WTC11 (cell line): ENCODE results near the gene MTOR. TPM values are rescaled to one million over a fixed set of nuclear protein-coding genes. Genes with fewer than 3 reads are reported as not detected.

Source experiments
- ATAC-seq: fragments of 200-7000 bp; cut with Tn5 transposase; 2 replicates; pipeline ENCODE4 v1.10.0; 2021; ENCODE audit warnings: mild to moderate bottlenecking, moderate library complexity
- Bru-seq: library from RNA; stranded (reverse); fragments of 400-500 nt; gene quantifications from one replicate; lab custom pipeline; 2021; lab: Mats Ljungman, UMichigan
- CTCF ChIA-PET: fragments of 300-600 bp; sonication (Branson Sonifier 250); formaldehyde crosslinking; loops from one replicate; lab custom pipeline; 2021; ENCODE audit warnings: antibody characterized with exemption; lab: Charles Lee
- POLR2A ChIA-PET: fragments of 350-600 bp; sonication (Branson Sonifier 250); formaldehyde crosslinking; loops from one replicate; lab custom pipeline; 2021; ENCODE audit warnings: antibody characterized with exemption; lab: Charles Lee
- DNase-seq: peaks from one replicate; pipeline ENCODE4 v3.0.0; 2021; ENCODE audit warnings: low spot score
- H3K27ac Mint-ChIP-seq: 2 replicates; pipeline ENCODE4 v1.8.0; 2021; ENCODE audit warnings: mixed read lengths
- H3K27me3 Mint-ChIP-seq: 2 replicates; pipeline ENCODE4 v1.8.0; 2021; ENCODE audit warnings: low read depth, mild to moderate bottlenecking, moderate library complexity, mixed read lengths
- H3K36me3 Mint-ChIP-seq: 2 replicates; pipeline ENCODE4 v1.8.0; 2021; ENCODE audit warnings: mixed read lengths
- H3K4me1 Mint-ChIP-seq: 2 replicates; pipeline ENCODE4 v1.8.0; 2022; ENCODE audit warnings: mixed read lengths
- H3K4me3 Mint-ChIP-seq: 2 replicates; pipeline ENCODE4 v1.8.0; 2021; ENCODE audit warnings: mild to moderate bottlenecking, moderate library complexity, mixed read lengths
- H3K9me3 Mint-ChIP-seq: 2 replicates; pipeline ENCODE4 v1.8.0; 2021; ENCODE audit warnings: mixed read lengths
- ATF1 ChIP-seq: sonication (generic); formaldehyde crosslinking; IDR thresholded peaks from 2 replicates; pipeline ENCODE4 v1.8.1; 2023; ENCODE audit warnings: mild to moderate bottlenecking, moderate library complexity, missing genetic modification reagents
- CREB1 ChIP-seq: sonication (generic); formaldehyde crosslinking; IDR thresholded peaks from 2 replicates; pipeline ENCODE4 v1.8.0; 2023; ENCODE audit warnings: mild to moderate bottlenecking, missing genetic modification reagents
- CREM ChIP-seq: sonication (generic); formaldehyde crosslinking; IDR thresholded peaks from 2 replicates; pipeline ENCODE4 v1.8.1; 2022; ENCODE audit warnings: mild to moderate bottlenecking, missing genetic modification reagents, moderate library complexity
- FOXP1 ChIP-seq: sonication (generic); formaldehyde crosslinking; IDR thresholded peaks from 2 replicates; pipeline ENCODE4 v1.8.0; 2022; ENCODE audit warnings: missing genetic modification reagents, mild to moderate bottlenecking, moderate library complexity, borderline replicate concordance
- GABPB1 ChIP-seq: sonication (generic); formaldehyde crosslinking; IDR thresholded peaks from 2 replicates; pipeline ENCODE4 v1.8.1; 2023; ENCODE audit warnings: mild to moderate bottlenecking, missing genetic modification reagents
- GTF2I ChIP-seq: fragments of 250-450 bp; sonication (Bioruptor Pico); conservative IDR thresholded peaks from 2 replicates; pipeline ENCODE4 v1.4.0; 2021; ENCODE audit warnings: mild to moderate bottlenecking
- JAZF1 ChIP-seq: fragments of 250-450 bp; sonication (Bioruptor Pico); IDR thresholded peaks from 2 replicates; pipeline ENCODE4 v1.9.0; 2021; ENCODE audit warnings: moderate library complexity, mild to moderate bottlenecking, inconsistent platforms
- KAT7 ChIP-seq: sonication (generic); formaldehyde crosslinking; IDR thresholded peaks from 2 replicates; pipeline ENCODE4 v1.8.1; 2023; ENCODE audit warnings: missing genetic modification reagents, mild to moderate bottlenecking, borderline replicate concordance
- NFATC4 ChIP-seq: fragments of 250-450 bp; sonication (Bioruptor Pico); IDR thresholded peaks from 2 replicates; pipeline ENCODE4 v1.9.0; 2021; ENCODE audit warnings: mild to moderate bottlenecking
- NFE2L1 ChIP-seq: sonication (generic); formaldehyde crosslinking; IDR thresholded peaks from 2 replicates; pipeline ENCODE4 v1.8.1; 2023; ENCODE audit warnings: missing genetic modification reagents
- NFYB ChIP-seq: sonication (generic); formaldehyde crosslinking; conservative IDR thresholded peaks from 2 replicates; pipeline ENCODE4 v1.8.0; 2022; ENCODE audit warnings: low read depth, missing genetic modification reagents
- RELA ChIP-seq: sonication (generic); formaldehyde crosslinking; IDR thresholded peaks from 2 replicates; pipeline ENCODE4 v1.8.1; 2022; ENCODE audit warnings: missing genetic modification reagents, mild to moderate bottlenecking, borderline replicate concordance
- SMAD3 ChIP-seq: sonication (generic); formaldehyde crosslinking; IDR thresholded peaks from 2 replicates; pipeline ENCODE4 v1.8.0; 2022; ENCODE audit warnings: missing genetic modification reagents, mild to moderate bottlenecking, borderline replicate concordance
- SP1 ChIP-seq: sonication (generic); formaldehyde crosslinking; conservative IDR thresholded peaks from 2 replicates; pipeline ENCODE4 v1.8.1; 2022; ENCODE audit warnings: missing genetic modification reagents
- ZNF138 ChIP-seq: sonication (generic); formaldehyde crosslinking; conservative IDR thresholded peaks from 2 replicates; pipeline ENCODE4 v1.8.1; 2022; ENCODE audit warnings: mild to moderate bottlenecking, moderate library complexity, missing genetic modification reagents
- ZNF232 ChIP-seq: sonication (generic); formaldehyde crosslinking; IDR thresholded peaks from 2 replicates; pipeline ENCODE4 v1.8.0; 2022; ENCODE audit warnings: mild to moderate bottlenecking, missing genetic modification reagents
- long read RNA-seq, 3 experiments: library from RNA in 1 of 3; library from capped mRNA in 1 of 3; library from polyadenylated mRNA in 1 of 3; unstranded in 2 of 3; stranded (forward) in 1 of 3; transcript quantifications; one replicate each; pipeline ENCODE4 v2.0.0, GENCODE V29; 2021
- total RNA-seq: library from RNA; stranded (reverse); gene quantifications from 3 replicates; pipeline ENCODE4 v1.2.3, GENCODE V29; 2021
- TF ChIP-seq, protein P1 (sequence below): fragments of 200-600 bp; IDR thresholded peaks from 2 replicates; pipeline ENCODE4 v1.8.0; 2022; ENCODE audit warnings: antibody characterized with exemption
- TF ChIP-seq, protein P2 (sequence below): sonication (generic); formaldehyde crosslinking; IDR thresholded peaks from 2 replicates; pipeline ENCODE4 v1.8.1; 2023; ENCODE audit warnings: mild to moderate bottlenecking, missing genetic modification reagents
- TF ChIP-seq, protein P3 (sequence below): sonication (generic); formaldehyde crosslinking; IDR thresholded peaks from 2 replicates; pipeline ENCODE4 v1.8.1; 2022; ENCODE audit warnings: mild to moderate bottlenecking, missing genetic modification reagents, moderate library complexity, borderline replicate concordance
- TF ChIP-seq, protein P4 (sequence below): fragments of 250-450 bp; sonication (Bioruptor Pico); IDR thresholded peaks from 2 replicates; pipeline ENCODE4 v1.9.0; 2021; ENCODE audit warnings: mild to moderate bottlenecking
- TF ChIP-seq, protein P5 (sequence below): sonication (generic); formaldehyde crosslinking; IDR thresholded peaks from 2 replicates; pipeline ENCODE4 v1.8.1; 2022; ENCODE audit warnings: missing genetic modification reagents, borderline replicate concordance
- TF ChIP-seq, protein P6 (sequence below): sonication (generic); formaldehyde crosslinking; conservative IDR thresholded peaks from 2 replicates; pipeline ENCODE4 v1.8.1; 2023; ENCODE audit warnings: mild to moderate bottlenecking, low read depth, missing genetic modification reagents, moderate library complexity
- TF ChIP-seq, protein P7 (sequence below): sonication (generic); formaldehyde crosslinking; IDR thresholded peaks from 2 replicates; pipeline ENCODE4 v1.8.0; 2022; ENCODE audit warnings: mild to moderate bottlenecking, missing genetic modification reagents
- TF ChIP-seq, protein P8 (sequence below): sonication (generic); formaldehyde crosslinking; IDR thresholded peaks from 2 replicates; pipeline ENCODE4 v1.8.0; 2022; ENCODE audit warnings: mild to moderate bottlenecking, missing genetic modification reagents

The MTOR gene
- total RNA-seq, result 63.1 to 66.7 TPM (median 65.0 TPM) in 3 replicates
- percentile 70 among the genes with signal in this experiment for Bru-seq, nascent RNA
- long read RNA-seq, experiment 1, full-length matches to known transcripts, result 57 of 184 reads
- long read RNA-seq, experiment 1, partial matches to known transcripts, result 91 of 184 reads
- long read RNA-seq, experiment 1, other reads (novel, unspliced or antisense), result 36 of 184 reads
- long read RNA-seq, experiment 2, full-length matches to known transcripts, result 10 of 79 reads
- long read RNA-seq, experiment 2, partial matches to known transcripts, result 39 of 79 reads
- long read RNA-seq, experiment 2, other reads (novel, unspliced or antisense), result 30 of 79 reads
- long read RNA-seq, experiment 3, partial matches to known transcripts, result 2 of 2 reads
- long read RNA-seq, experiment 3, other reads (novel, unspliced or antisense), result 0 of 2 reads

DNA sequence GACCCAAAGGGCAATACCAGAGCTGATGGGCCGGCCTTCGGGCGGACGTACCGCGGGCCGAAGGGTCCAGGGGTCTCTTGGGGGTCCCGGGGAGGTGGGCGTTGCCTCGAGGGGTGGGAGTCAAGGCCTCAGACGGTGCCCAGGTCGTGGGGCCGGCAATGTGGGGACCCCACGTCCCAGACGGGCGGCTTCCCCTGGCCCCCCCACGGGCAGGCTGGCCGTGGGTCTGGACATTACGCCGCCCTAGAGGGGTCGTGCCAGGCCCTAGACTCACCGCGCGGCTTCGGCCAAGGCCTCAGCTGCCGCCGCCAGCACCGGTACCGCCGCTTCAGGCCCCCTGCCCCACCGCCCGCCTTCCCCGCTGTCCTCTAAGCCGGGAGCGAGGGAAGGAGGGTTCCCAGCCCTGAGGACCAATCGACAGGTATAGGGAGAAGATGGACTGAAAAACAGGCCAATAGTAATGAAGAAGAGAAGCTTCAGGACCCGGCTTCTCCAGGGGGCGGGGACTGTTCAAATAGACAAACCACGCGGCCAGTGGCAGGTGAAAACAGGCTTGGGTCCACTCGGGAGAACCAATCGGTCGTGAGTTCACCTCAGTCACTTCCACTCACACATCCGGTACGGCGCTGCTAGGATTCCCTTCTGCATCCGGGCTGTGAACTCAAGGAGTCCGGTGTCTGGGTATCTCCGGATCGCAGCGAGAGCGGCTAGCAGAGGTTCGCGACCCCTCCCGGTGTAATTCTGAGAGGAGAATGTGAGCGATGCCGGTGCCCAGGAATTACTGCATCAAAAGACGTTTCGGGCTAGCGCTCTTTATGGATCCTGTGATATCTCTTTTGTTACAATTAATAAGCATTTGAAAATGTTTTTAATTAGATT is at the start of gene MTOR:
MTOR (minus strand) TSS at position 381 of the 879 bp plus-strand sequence. CDS start 3,142 bp downstream, outside the sequence.
- ChIA-PET POLR2A (interaction anchor here (0.5 to 2.5 kb wide), 3 partner anchors 11 to 203 kb away, joined by 3 to 9 read pairs (median 3); partner anchors contain the start of genes SRM and UBIAD1), CTCF (interaction anchor here (0.6 to 3.1 kb wide), 11 partner anchors 10 to 522 kb away, joined by 3 to 26 read pairs (median 5); partner anchors contain the start of gene UBIAD1)
- ATAC-seq, result peak; percentile 98
- peak; percentile 97 for DNase-seq
- peaks cover 19% of the 10 kb centered on the region for H3K36me3 Mint-ChIP-seq
- H3K9me3 Mint-ChIP-seq, result no peaks in the 10 kb centered on the region
- no peaks in the 10 kb centered on the region for H3K27me3 Mint-ChIP-seq
- H3K4me3 Mint-ChIP-seq, result peak within 1 kb of the TSS; percentile 97
- peaks cover 9% of the 10 kb centered on the region for H3K4me1 Mint-ChIP-seq
- peak within 1 kb of the TSS; percentile 98 for H3K27ac Mint-ChIP-seq
- TF ChIP-seq, protein P1, sequence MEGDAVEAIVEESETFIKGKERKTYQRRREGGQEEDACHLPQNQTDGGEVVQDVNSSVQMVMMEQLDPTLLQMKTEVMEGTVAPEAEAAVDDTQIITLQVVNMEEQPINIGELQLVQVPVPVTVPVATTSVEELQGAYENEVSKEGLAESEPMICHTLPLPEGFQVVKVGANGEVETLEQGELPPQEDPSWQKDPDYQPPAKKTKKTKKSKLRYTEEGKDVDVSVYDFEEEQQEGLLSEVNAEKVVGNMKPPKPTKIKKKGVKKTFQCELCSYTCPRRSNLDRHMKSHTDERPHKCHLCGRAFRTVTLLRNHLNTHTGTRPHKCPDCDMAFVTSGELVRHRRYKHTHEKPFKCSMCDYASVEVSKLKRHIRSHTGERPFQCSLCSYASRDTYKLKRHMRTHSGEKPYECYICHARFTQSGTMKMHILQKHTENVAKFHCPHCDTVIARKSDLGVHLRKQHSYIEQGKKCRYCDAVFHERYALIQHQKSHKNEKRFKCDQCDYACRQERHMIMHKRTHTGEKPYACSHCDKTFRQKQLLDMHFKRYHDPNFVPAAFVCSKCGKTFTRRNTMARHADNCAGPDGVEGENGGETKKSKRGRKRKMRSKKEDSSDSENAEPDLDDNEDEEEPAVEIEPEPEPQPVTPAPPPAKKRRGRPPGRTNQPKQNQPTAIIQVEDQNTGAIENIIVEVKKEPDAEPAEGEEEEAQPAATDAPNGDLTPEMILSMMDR, result no peak
- TF ChIP-seq, protein P2, sequence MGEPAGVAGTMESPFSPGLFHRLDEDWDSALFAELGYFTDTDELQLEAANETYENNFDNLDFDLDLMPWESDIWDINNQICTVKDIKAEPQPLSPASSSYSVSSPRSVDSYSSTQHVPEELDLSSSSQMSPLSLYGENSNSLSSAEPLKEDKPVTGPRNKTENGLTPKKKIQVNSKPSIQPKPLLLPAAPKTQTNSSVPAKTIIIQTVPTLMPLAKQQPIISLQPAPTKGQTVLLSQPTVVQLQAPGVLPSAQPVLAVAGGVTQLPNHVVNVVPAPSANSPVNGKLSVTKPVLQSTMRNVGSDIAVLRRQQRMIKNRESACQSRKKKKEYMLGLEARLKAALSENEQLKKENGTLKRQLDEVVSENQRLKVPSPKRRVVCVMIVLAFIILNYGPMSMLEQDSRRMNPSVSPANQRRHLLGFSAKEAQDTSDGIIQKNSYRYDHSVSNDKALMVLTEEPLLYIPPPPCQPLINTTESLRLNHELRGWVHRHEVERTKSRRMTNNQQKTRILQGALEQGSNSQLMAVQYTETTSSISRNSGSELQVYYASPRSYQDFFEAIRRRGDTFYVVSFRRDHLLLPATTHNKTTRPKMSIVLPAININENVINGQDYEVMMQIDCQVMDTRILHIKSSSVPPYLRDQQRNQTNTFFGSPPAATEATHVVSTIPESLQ (CRISPR knock-in tag), result no peak
- TF ChIP-seq GABPB1 (CRISPR knock-in tag) (peak; percentile 76), SP1 (CRISPR knock-in tag) (peak; percentile 89), ZNF138 (CRISPR knock-in tag) (no peak), FOXP1 (no peak; the same call in 1 of the 2 replicates), NFATC4 (CRISPR knock-in tag) (no peak), NFE2L1 (no peak), SMAD3 (CRISPR knock-in tag) (0 out of 2 replicates have a peak, but pooled peaks have one; percentile 18), JAZF1 (CRISPR knock-in tag) (no peak), CREB1 (CRISPR knock-in tag) (no peak), ATF1 (CRISPR knock-in tag) (no peak), GTF2I (CRISPR knock-in tag) (no peak), NFYB (peak; percentile 94), KAT7 (CRISPR knock-in tag) (0 out of 2 replicates have a peak, but pooled peaks have one; percentile 61), CREM (CRISPR knock-in tag) (0 out of 2 replicates have a peak, but pooled peaks have one; percentile 49), ZNF232 (CRISPR knock-in tag) (peak; percentile 50; the same call in 1 of the 2 replicates), RELA (CRISPR knock-in tag) (no peak)
- TF ChIP-seq, protein P3, sequence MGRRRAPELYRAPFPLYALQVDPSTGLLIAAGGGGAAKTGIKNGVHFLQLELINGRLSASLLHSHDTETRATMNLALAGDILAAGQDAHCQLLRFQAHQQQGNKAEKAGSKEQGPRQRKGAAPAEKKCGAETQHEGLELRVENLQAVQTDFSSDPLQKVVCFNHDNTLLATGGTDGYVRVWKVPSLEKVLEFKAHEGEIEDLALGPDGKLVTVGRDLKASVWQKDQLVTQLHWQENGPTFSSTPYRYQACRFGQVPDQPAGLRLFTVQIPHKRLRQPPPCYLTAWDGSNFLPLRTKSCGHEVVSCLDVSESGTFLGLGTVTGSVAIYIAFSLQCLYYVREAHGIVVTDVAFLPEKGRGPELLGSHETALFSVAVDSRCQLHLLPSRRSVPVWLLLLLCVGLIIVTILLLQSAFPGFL, result no peak
- TF ChIP-seq, protein P4, sequence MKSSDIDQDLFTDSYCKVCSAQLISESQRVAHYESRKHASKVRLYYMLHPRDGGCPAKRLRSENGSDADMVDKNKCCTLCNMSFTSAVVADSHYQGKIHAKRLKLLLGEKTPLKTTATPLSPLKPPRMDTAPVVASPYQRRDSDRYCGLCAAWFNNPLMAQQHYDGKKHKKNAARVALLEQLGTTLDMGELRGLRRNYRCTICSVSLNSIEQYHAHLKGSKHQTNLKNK (CRISPR knock-in tag), result no peak
- TF ChIP-seq, protein P5, sequence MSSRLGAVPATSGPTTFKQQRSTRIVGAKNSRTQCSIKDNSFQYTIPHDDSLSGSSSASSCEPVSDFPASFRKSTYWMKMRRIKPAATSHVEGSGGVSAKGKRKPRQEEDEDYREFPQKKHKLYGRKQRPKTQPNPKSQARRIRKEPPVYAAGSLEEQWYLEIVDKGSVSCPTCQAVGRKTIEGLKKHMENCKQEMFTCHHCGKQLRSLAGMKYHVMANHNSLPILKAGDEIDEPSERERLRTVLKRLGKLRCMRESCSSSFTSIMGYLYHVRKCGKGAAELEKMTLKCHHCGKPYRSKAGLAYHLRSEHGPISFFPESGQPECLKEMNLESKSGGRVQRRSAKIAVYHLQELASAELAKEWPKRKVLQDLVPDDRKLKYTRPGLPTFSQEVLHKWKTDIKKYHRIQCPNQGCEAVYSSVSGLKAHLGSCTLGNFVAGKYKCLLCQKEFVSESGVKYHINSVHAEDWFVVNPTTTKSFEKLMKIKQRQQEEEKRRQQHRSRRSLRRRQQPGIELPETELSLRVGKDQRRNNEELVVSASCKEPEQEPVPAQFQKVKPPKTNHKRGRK (CRISPR knock-in tag), result no peak
- TF ChIP-seq, protein P6, sequence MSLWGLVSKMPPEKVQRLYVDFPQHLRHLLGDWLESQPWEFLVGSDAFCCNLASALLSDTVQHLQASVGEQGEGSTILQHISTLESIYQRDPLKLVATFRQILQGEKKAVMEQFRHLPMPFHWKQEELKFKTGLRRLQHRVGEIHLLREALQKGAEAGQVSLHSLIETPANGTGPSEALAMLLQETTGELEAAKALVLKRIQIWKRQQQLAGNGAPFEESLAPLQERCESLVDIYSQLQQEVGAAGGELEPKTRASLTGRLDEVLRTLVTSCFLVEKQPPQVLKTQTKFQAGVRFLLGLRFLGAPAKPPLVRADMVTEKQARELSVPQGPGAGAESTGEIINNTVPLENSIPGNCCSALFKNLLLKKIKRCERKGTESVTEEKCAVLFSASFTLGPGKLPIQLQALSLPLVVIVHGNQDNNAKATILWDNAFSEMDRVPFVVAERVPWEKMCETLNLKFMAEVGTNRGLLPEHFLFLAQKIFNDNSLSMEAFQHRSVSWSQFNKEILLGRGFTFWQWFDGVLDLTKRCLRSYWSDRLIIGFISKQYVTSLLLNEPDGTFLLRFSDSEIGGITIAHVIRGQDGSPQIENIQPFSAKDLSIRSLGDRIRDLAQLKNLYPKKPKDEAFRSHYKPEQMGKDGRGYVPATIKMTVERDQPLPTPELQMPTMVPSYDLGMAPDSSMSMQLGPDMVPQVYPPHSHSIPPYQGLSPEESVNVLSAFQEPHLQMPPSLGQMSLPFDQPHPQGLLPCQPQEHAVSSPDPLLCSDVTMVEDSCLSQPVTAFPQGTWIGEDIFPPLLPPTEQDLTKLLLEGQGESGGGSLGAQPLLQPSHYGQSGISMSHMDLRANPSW, result no peak
- TF ChIP-seq, protein P7, sequence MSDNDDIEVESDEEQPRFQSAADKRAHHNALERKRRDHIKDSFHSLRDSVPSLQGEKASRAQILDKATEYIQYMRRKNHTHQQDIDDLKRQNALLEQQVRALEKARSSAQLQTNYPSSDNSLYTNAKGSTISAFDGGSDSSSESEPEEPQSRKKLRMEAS (CRISPR knock-in tag), result no peak
- TF ChIP-seq, protein P8, sequence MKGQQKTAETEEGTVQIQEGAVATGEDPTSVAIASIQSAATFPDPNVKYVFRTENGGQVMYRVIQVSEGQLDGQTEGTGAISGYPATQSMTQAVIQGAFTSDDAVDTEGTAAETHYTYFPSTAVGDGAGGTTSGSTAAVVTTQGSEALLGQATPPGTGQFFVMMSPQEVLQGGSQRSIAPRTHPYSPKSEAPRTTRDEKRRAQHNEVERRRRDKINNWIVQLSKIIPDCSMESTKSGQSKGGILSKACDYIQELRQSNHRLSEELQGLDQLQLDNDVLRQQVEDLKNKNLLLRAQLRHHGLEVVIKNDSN, result 0 out of 2 replicates have a peak, but pooled peaks have one; percentile 14
